NT2/D1 (cell line): ENCODE results near the gene FRMD3.

Experiments used
- SUZ12 ChIP-seq: IDR thresholded peaks from 2 replicates; pipeline ENCODE4 v1.6.1; 2011; ENCODE audit not compliant: insufficient read length, insufficient read depth; ENCODE audit errors: extremely low read depth
- YY1 ChIP-seq: IDR thresholded peaks from 2 replicates; pipeline ENCODE4 v1.6.1; 2011; ENCODE audit not compliant: insufficient read length, insufficient read depth
- ZNF274 ChIP-seq: IDR thresholded peaks from 2 replicates; pipeline ENCODE4 v1.6.1; 2011; ENCODE audit warnings: mild to moderate bottlenecking, low read depth, low read length

GRCh38 chr9:83468821-83469220 lies 69.4 kb downstream of the FRMD3 start:
- TF ChIP-seq YY1 (no peak), SUZ12 (no peak), ZNF274 (no peak)
